Stomach (tissue), 4 donors: ENCODE results near the gene CARS1.

Experiments used
- CTCF ChIP-seq, 7 experiments: fragments of 450-650 bp in 4 of 7; fragments of 200-600 bp in 3 of 7; sonication (generic) in 3 of 7; IDR thresholded peaks; one replicate each; pipeline ENCODE4 v1.5.1; 2016 to 2019; ENCODE audit warnings: antibody characterized with exemption in 7 of 7, control low read depth in 2 of 7, mild to moderate bottlenecking in 1 of 7
- EP300 ChIP-seq: sonication (generic); formaldehyde crosslinking; IDR thresholded peaks from one replicate; pipeline ENCODE4 v1.6.1; 2017; ENCODE audit warnings: antibody characterized with exemption
- POLR2A ChIP-seq, 4 donors: fragments of 450-650 bp; IDR thresholded peaks; one replicate each; pipeline ENCODE4 v1.6.1; 2016; ENCODE audit warnings: antibody characterized with exemption in 4 of 4, control low read depth in 2 of 4, mild to moderate bottlenecking in 1 of 4, moderate library complexity in 1 of 4
- POLR2AphosphoS5 ChIP-seq, 3 donors: sonication (generic); formaldehyde crosslinking; IDR thresholded peaks; one replicate each; pipeline ENCODE4 v1.6.1; 2016; ENCODE audit warnings: antibody characterized with exemption in 3 of 3

GRCh38 chr11:3088806-3089205 lies 31.6 kb upstream of the CARS1 start:
- TF ChIP-seq CTCF (IDR thresholded peaks at IDR 0.05) = no peak
- TF ChIP-seq POLR2A (IDR thresholded peaks at IDR 0.05) = no peak
- no peak for TF ChIP-seq EP300
- no peak for TF ChIP-seq POLR2AphosphoS5 (IDR thresholded peaks at IDR 0.05)
